NCI-H510A (cell line): Measurements from ENCODE around the gene EED.

ENCODE experiments used
- DNase-seq: peaks from one replicate; lab custom pipeline; 2025; lab: John Stamatoyannopoulos, UW

EED gene

GRCh38 chr11:86244522-86245368 lies at the start of gene EED:
EED (plus strand) TSS chr11:86244753; CDS start chr11:86245230, 477 bp downstream.
- DNase-seq = peak; percentile 94

- DNase-seq = no peak
Measured at GRCh38 chr11:86194998-86195397, 49.6 kb upstream of the EED start.

GRCh38 chr11:86196085-86196696 lies 48.4 kb upstream of the EED start:
- no peak for DNase-seq

DNA sequence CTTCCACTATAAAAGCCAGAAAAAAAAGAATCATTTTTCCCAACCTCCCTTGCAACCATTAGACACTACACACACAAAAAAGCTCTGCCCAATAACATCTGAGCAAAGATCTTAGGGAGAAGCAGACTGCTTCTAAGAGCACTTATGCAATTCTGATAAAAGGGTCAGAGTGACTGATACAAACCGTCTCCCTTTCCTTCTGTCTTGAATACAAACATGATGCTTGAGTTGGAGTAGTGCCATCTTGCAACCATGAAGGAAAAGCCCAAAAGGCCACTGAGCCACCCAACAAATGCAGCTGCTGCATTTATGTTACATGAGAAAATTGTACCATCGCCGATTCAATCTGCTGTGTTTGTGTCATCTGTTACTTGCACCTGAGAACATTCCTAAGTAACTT lies 47.6 kb upstream of the EED start:
- DNase-seq = no peak

- DNase-seq = no peak
Measured at GRCh38 chr11:86197448-86197847, 47.1 kb upstream of the EED start.

- no peak for DNase-seq
Measured at GRCh38 chr11:86198139-86198538, 46.4 kb upstream of the EED start.

DNA sequence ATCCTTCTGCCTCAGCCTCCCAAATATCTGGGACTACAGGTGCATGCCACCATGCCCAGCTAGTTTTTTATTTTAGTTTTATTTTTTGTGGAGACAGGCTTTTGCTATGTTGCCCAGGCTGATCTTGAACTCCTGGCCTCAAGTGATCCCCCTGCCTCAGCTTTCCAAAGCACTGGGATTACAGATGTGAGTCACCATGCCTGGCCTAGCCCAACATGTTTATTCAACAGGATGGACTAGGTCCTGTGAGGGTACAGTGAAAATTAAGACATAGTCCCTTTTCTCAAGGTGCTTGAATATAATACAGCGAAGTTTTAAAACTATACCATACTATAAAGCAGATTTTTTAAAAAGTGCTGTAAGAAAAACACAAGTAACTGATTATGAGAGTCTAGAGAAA lies 45.2 kb upstream of the EED start:
- DNase-seq = no peak

- DNase-seq = no peak
Measured at GRCh38 chr11:86201371-86201884, 43.1 kb upstream of the EED start.

DNA sequence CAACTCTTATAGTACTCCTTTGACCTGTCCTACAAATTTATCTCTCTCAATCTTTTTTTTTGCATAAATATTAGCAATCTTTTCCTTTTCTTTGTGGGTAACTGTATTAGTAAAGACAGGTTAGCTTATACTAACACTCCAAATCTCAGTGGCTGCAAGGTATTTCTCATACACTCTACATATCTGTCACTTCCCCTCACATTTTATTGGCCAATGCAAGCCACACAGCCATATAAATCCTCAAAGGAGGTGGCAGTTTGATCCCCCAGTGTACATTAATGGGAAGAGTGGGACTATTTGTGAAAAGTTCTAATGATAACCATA lies 42.6 kb upstream of the EED start:
- no peak for DNase-seq

- no peak for DNase-seq
Measured at GRCh38 chr11:86204356-86204755, 40.2 kb upstream of the EED start.

DNA sequence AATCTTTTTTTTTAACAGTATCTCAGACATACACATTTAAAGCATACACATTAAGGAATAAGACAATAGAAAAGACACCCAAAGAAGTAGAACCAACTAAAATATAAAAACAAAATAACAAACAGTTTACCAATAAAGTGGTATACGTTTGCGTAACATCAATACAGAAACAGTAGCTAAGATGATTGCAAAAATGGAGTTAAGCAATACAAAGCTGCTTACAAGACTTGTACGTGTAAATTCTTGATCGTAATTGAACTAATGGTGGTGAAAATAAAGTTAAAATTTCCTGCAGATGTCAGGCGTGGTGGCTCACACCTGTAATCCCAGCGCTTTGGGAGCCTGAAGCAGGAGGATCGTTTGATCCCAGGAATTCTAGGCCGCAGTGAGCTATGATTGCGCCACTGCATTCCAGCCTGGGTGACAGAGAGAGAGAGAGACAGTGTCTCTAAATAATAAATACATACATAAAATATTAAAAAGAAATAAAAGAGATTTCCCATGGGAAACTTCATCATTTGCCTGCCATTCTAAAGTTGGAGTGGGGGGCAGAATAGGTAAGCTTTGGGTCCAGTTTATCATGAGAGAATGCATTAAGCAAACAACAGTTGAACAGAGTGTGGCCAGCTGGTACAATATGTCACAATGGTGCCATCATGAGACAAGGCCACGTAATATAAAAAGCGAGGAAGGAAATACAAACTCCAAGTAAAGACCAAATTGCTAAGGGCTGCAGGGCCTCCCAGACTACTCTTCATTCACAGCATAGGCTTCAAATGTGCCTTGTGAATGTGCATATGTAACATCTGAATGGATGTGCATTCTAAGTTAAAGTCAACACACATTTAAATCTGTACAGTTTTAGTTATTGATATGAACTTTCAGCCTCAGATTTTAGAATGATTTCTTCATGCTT lies 38.9 kb upstream of the EED start:
- no peak for DNase-seq

DNA sequence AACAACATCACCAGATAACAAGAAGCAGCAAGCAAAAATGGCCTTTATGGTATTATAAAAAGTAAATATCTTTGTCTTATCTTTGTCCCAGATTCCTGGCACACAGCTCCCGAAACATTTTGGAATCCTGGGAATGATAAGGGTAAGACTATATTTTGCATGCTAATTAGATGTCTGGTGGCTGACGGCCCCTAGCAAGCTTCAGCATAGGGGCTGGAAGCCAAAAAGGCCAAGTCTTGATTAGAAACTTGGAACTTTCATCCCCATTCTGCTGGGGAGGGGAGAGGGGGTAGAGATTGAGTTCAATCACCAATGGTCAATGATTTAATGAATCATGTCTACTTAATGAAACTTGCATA lies 38.2 kb upstream of the EED start:
- no peak for DNase-seq

DNA sequence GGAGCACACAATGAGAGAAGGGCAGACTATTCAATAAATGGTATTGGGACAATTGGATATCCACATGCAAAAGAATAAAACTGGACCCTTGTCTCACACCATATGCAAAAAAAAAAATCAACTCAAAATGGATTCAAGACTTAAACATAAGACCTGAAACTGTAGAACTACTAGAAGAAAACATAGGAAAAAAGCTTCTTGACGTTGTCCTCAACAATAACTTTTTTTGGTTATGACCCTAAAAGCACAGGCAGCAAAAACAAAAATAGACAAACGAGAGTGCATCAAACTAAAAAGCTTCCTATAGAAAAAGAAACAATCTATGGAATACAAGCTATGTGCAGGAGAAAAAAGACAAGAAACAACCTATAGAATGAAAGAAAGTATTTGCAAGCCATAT lies 37.1 kb upstream of the EED start:
- no peak for DNase-seq

DNA sequence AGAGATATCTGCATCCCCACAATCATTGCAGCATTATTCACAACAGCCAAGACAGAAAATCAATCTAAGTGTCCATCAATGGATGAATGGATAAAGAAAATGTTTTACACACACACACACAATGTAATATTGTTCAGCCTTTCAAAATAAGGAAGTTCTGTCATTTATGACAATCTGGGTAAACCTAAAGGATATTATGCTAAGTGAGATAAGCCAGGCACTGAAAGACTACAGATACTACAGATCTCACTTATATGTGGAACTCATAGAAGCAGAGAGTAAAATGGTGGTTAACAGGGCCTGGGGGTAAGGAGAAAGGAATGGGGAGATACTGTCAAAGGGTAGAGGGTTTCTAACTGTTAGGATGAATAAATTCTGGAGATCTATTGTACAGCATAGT lies 36.0 kb upstream of the EED start:
- DNase-seq = no peak

GRCh38 chr11:86209806-86210657 lies 34.5 kb upstream of the EED start:
- no peak for DNase-seq

GRCh38 chr11:86210898-86211297 lies 33.7 kb upstream of the EED start:
- DNase-seq = no peak

DNA sequence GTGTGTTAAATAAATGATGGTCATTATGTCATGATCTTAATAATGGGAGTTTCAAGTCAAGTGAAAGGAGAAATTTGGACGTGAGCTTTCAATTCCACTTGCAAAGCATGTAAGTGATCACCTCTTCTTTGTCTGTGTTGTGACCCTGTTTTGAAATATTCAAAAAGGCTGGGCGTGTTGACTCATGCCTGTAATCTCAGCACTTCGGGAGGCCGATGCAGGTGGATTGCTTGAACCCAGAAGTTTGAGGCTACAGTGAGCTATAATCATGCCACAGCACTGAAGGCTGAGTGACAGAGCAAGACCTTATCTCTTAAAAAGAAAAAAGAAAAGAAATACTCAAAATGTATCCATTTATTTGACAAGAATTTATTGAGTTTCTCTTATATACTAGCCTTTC lies 32.9 kb upstream of the EED start:
- no peak for DNase-seq

- DNase-seq = no peak
Measured at GRCh38 chr11:86212019-86212611, 32.4 kb upstream of the EED start.

GRCh38 chr11:86214710-86215109 lies 29.8 kb upstream of the EED start:
- no peak for DNase-seq

GRCh38 chr11:86218125-86219084 lies 26.1 kb upstream of the EED start:
- no peak for DNase-seq
